DND-41 (cell line): ENCODE results near the gene NOL11.

Experiments
- CTCF ChIP-seq: IDR thresholded peaks from 2 replicates; pipeline ENCODE4 v1.5.1; 2012; ENCODE audit warnings: borderline replicate concordance, low read length, moderate library complexity, mild to moderate bottlenecking; ENCODE audit not compliant: poor library complexity, severe bottlenecking; ENCODE audit errors: extremely low read depth
- EZH2 ChIP-seq: IDR thresholded peaks from 3 replicates; pipeline ENCODE4 v1.6.1; 2012; ENCODE audit warnings: borderline replicate concordance, low read depth, mild to moderate bottlenecking, moderate library complexity, low read length, inconsistent platforms; ENCODE audit not compliant: severe bottlenecking

DNA sequence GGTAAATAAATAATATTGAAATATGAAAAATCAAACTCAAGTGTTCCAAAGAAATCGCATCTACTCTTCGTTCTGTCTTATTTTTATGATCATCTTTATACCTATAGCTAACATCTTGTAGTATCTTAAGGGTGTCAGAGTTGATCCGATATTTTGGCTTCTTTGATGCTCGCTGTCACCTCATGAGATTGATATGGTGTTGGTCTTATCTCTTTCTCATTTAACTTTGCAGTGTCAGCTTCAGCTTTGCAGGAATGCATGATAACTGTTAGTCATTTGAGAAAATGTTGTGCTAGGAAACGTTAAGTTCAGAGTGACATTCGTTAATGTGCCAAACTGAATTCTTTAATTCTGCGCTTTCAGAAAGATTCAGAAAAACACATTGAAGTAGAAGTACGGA, 19.4 kb downstream of the NOL11 start:
- TF ChIP-seq CTCF: no peak
- no peak for TF ChIP-seq EZH2
